HUES48 (cell line): ENCODE results near the gene NABP1.

ENCODE experiments used
- H3K27ac ChIP-seq: one replicate; pipeline ENCODE4 v1.7.0; 2013; ENCODE audit warnings: low read depth, low read length, inconsistent platforms
- H3K27me3 ChIP-seq: 2 replicates; pipeline ENCODE4 v1.6.1; 2013; ENCODE audit warnings: mild to moderate bottlenecking, low read length; ENCODE audit not compliant: control insufficient read depth, insufficient read depth
- H3K36me3 ChIP-seq: 2 replicates; pipeline ENCODE4 v1.6.1; 2013; ENCODE audit warnings: low read length; ENCODE audit not compliant: control insufficient read depth, insufficient read depth
- H3K4me1 ChIP-seq: 2 replicates; pipeline ENCODE4 v1.6.1; 2013; ENCODE audit warnings: mild to moderate bottlenecking, low read length; ENCODE audit not compliant: control insufficient read depth, insufficient read depth
- H3K4me3 ChIP-seq: 2 replicates; pipeline ENCODE4 v1.5.1; 2013; ENCODE audit warnings: mild to moderate bottlenecking, low read depth, low read length
- H3K9ac ChIP-seq: 2 replicates; pipeline ENCODE4 v1.6.1; 2013; ENCODE audit warnings: mild to moderate bottlenecking, low read depth, low read length, moderate library complexity
- H3K9me3 ChIP-seq: 2 replicates; pipeline ENCODE4 v1.6.1; 2013; ENCODE audit warnings: low read length; ENCODE audit not compliant: control insufficient read depth, insufficient read depth

NABP1 gene

DNA sequence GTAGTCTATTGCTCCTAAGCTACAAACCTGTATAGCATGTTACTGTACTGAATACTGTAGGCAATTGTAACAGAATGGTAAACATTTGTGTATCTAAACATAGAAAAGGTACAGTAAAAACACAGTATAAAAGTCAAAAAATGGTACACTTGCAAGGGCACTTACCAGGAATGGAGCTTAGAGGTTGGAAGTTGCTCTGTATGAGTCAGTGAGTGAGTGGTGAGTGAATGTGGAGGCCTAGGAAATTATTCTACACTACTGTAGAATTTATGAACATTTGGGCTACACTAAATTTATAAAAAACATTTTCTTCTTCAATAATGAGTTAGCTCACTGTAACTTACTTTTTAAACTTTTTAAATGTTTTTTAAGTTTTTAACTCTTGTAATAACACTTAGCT is 19.0 kb downstream of the NABP1 start:
- H3K4me1 ChIP-seq: no peaks in the 10 kb centered on the region
- H3K9me3 ChIP-seq: 0 out of 2 replicates have a peak, but pooled peaks cover 2% of the 10 kb centered on the region
- no peaks in the 10 kb centered on the region for H3K27me3 ChIP-seq
- H3K4me3 ChIP-seq: no peak overlapping the region
- H3K27ac ChIP-seq: no peak overlapping the region
- no peaks in the 10 kb centered on the region for H3K36me3 ChIP-seq
- H3K9ac ChIP-seq: no peak overlapping the region

DNA sequence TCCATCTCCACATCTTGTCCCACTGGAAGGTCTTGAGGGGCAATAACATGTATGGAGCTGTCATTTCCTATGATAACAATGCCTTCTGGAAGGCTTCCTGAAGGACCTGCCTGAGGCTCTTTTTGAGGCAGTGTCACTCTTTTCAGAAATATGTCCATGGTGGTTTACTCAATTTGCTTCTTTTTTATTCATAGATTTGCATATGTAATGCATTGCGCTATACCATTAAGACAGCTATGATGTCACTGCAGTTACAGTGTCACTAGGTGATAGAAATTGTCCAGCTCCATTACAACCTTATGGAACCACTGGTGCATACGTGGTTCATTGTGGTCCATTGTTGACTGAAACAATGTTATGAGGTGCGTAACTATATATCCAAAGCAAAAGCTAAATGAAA is 19.9 kb downstream of the NABP1 start:
- Histone ChIP-seq H3K36me3 (no peaks in the 10 kb centered on the region), H3K4me1 (no peaks in the 10 kb centered on the region), H3K27me3 (no peaks in the 10 kb centered on the region), H3K9me3 (0 out of 2 replicates have a peak, but pooled peaks cover 2% of the 10 kb centered on the region), H3K27ac (no peak overlapping the region), H3K4me3 (no peak overlapping the region), H3K9ac (no peak overlapping the region)

GRCh38 chr2:191699341-191699945 is 21.5 kb downstream of the NABP1 start:
- Histone ChIP-seq H3K4me3 (no peak overlapping the region), H3K27me3 (no peaks in the 10 kb centered on the region), H3K9ac (no peak overlapping the region), H3K4me1 (no peaks in the 10 kb centered on the region), H3K27ac (no peak overlapping the region), H3K9me3 (0 out of 2 replicates have a peak, but pooled peaks cover 2% of the 10 kb centered on the region), H3K36me3 (no peaks in the 10 kb centered on the region)

DNA sequence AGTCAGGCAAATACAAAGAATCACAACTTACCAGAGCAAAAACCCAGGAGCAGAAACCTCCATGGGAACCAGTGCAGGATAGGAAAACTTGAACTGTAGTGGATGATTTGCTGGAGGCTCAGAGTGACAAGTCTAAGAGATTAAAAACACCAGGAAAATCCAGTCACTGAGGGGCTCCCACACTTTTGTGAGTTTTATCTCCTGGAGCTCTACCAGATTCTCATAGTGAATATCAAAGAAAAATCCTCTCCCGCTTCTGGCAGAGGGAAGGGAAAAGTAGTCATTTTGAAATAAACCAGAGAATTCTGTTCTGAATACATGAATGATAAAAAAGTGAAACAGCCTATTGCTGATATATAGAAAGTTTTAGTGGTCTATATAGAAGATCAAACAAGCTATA is 23.1 kb downstream of the NABP1 start:
- Histone ChIP-seq H3K36me3 (no peaks in the 10 kb centered on the region), H3K9ac (no peak overlapping the region), H3K27me3 (no peaks in the 10 kb centered on the region), H3K4me1 (no peaks in the 10 kb centered on the region), H3K9me3 (0 out of 2 replicates have a peak, but pooled peaks cover 2% of the 10 kb centered on the region), H3K27ac (no peak overlapping the region), H3K4me3 (no peak overlapping the region)

- no peaks in the 10 kb centered on the region for H3K27me3 ChIP-seq
Observed at GRCh38 chr2:191701696-191702095, 23.8 kb downstream of the NABP1 start.

DNA sequence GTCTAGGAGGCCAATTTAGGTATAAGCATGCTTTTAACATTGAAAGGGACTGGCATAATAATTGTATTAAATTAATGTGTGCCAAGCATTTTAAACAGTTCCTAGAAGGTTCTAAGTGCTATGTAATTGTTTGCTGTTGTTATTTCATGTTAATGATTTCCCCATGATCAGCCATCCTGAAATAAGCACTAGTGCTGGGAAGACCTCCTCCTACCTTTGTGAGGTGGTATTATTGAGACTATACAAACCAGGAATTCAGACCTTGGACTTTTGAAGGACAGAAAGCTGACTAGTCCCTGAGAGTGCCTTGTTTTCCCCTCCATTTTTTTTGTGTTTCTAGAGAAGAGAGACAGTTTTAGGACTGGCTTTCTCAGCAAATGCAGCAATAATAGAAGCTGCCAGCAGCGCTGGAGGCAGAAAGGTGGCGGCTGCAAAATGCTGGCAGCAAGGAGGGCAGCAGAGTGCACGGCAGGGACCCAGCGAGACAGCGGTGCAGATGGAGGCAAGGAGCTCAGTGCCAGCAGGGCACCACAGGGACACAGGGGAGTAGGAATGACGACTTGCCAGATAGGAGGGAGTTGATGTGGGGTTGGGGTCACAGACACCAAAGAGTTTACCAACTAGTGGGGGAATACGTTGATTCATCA is 25.3 kb downstream of the NABP1 start:
- H3K36me3 ChIP-seq: no peaks in the 10 kb centered on the region
- no peaks in the 10 kb centered on the region for H3K27me3 ChIP-seq
- H3K9ac ChIP-seq: no peak overlapping the region
- H3K4me3 ChIP-seq: no peak overlapping the region
- H3K27ac ChIP-seq: no peak overlapping the region
- 0 out of 2 replicates have a peak, but pooled peaks cover 2% of the 10 kb centered on the region for H3K9me3 ChIP-seq
- peaks cover 5% of the 10 kb centered on the region; the same call in 1 of the 2 replicates for H3K4me1 ChIP-seq

More at GRCh38 chr2:191701696-191702095, 23.8 kb downstream of the NABP1 start:
- Histone ChIP-seq H3K9me3 (0 out of 2 replicates have a peak, but pooled peaks cover 2% of the 10 kb centered on the region), H3K27ac (no peak overlapping the region), H3K4me3 (no peak overlapping the region), H3K4me1 (no peaks in the 10 kb centered on the region), H3K9ac (no peak overlapping the region), H3K36me3 (no peaks in the 10 kb centered on the region)

GRCh38 chr2:191705084-191705483 is 27.1 kb downstream of the NABP1 start:
- Histone ChIP-seq H3K4me1 (peaks cover 5% of the 10 kb centered on the region; the same call in 1 of the 2 replicates), H3K27ac (no peak overlapping the region), H3K27me3 (no peaks in the 10 kb centered on the region), H3K9me3 (no peaks in the 10 kb centered on the region), H3K36me3 (no peaks in the 10 kb centered on the region), H3K4me3 (no peak overlapping the region), H3K9ac (no peak overlapping the region)

- Histone ChIP-seq H3K4me1 (peaks cover 5% of the 10 kb centered on the region; the same call in 1 of the 2 replicates), H3K9me3 (no peaks in the 10 kb centered on the region), H3K9ac (no peak overlapping the region), H3K36me3 (no peaks in the 10 kb centered on the region), H3K4me3 (no peak overlapping the region), H3K27ac (no peak overlapping the region), H3K27me3 (no peaks in the 10 kb centered on the region)
Observed at GRCh38 chr2:191705701-191706100, 27.8 kb downstream of the NABP1 start.

DNA sequence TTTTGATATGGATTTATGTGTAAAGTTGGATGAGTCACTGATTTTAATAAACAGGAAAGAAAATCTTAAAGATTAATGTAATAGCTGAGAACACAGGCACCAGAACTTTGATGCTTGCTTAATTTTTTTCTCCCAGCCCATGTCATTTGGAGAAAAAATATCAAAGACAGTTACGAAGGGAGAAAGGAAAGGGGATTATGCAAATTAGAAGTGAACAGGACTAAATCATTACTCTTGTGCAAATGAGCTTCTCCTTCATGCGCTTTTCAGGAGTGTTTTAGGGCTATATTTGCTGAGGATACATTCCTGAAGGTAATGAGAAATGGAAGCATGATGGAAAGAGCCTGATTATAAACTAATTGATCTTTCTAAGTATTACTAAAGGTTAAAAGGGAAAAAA is 28.9 kb downstream of the NABP1 start:
- H3K36me3 ChIP-seq: no peaks in the 10 kb centered on the region
- H3K9ac ChIP-seq: no peak overlapping the region
- no peaks in the 10 kb centered on the region for H3K27me3 ChIP-seq
- no peak overlapping the region for H3K4me3 ChIP-seq
- peaks cover 5% of the 10 kb centered on the region; the same call in 1 of the 2 replicates for H3K4me1 ChIP-seq
- H3K27ac ChIP-seq: no peak overlapping the region
- H3K9me3 ChIP-seq: no peaks in the 10 kb centered on the region

- H3K36me3 ChIP-seq: no peaks in the 10 kb centered on the region
- H3K4me1 ChIP-seq: peaks cover 5% of the 10 kb centered on the region; the same call in 1 of the 2 replicates
- no peaks in the 10 kb centered on the region for H3K9me3 ChIP-seq
- no peaks in the 10 kb centered on the region for H3K27me3 ChIP-seq
- no peak overlapping the region for H3K9ac ChIP-seq
- H3K4me3 ChIP-seq: no peak overlapping the region
- H3K27ac ChIP-seq: no peak overlapping the region
Observed at GRCh38 chr2:191707542-191707941, 29.6 kb downstream of the NABP1 start.

GRCh38 chr2:191710411-191710900 is 32.5 kb downstream of the NABP1 start:
- Histone ChIP-seq H3K4me3 (no peak overlapping the region), H3K27me3 (no peaks in the 10 kb centered on the region), H3K9ac (no peak overlapping the region), H3K9me3 (no peaks in the 10 kb centered on the region), H3K36me3 (no peaks in the 10 kb centered on the region), H3K27ac (no peak overlapping the region), H3K4me1 (peaks cover 5% of the 10 kb centered on the region; the same call in 1 of the 2 replicates)
